ENCODE measurements around the gene TANC1. TPM values are rescaled to one million over a fixed set of nuclear protein-coding genes. Genes with fewer than 3 reads are reported as not detected.

Gene TANC1
- total RNA-seq, 2 donors from 2014 or later, result 2.9 to 9.5 TPM

GRCh38 chr2:159013103-159013502, 44.7 kb downstream of the TANC1 start:
- Histone ChIP-seq H3K27me3 (ENCODE audit: control insufficient read depth, insufficient read depth, low read length, poor library complexity, severe bottlenecking) (no peaks in the 10 kb centered on the region), H3K36me3 (ENCODE audit: control insufficient read depth, insufficient read depth, low read length) (peaks cover 67% of the 10 kb centered on the region), H3K27ac (ENCODE audit: low read depth, low read length) (no peak overlapping the region), H3K9me3 (ENCODE audit: control insufficient read depth, low read length) (peaks cover 65% of the 10 kb centered on the region), H3K4me3 (ENCODE audit: low read length) (peak overlapping the region; percentile 8), H3K4me1 (ENCODE audit: control insufficient read depth, insufficient read depth, low read length) (no peaks in the 10 kb centered on the region), H3K9ac (ENCODE audit: extremely low read depth, low read length, poor library complexity, severe bottlenecking) (no peak overlapping the region)
- DNase-seq, result no peak
- no peak overlapping the region for H3K27ac Mint-ChIP-seq
- H3K36me3 Mint-ChIP-seq (ENCODE audit: low read depth), result peaks cover 32% of the 10 kb centered on the region
- no peaks in the 10 kb centered on the region for H3K27me3 Mint-ChIP-seq (ENCODE audit: insufficient read depth)
- H3K9me3 Mint-ChIP-seq, result peaks cover 36% of the 10 kb centered on the region
- WGBS, 2 experiments (ENCODE audit: insufficient coverage in 1 of 2, insufficient read length in 1 of 2), result 90 to 91% methylated on average over 2 to 3 of the region's 3 CpGs
- peaks cover 11% of the 10 kb centered on the region for H3K4me1 Mint-ChIP-seq
- no peak for TF ChIP-seq CTCF (conservative IDR thresholded peaks at IDR 0.05)
- no peak overlapping the region for H3K4me3 Mint-ChIP-seq

DNA sequence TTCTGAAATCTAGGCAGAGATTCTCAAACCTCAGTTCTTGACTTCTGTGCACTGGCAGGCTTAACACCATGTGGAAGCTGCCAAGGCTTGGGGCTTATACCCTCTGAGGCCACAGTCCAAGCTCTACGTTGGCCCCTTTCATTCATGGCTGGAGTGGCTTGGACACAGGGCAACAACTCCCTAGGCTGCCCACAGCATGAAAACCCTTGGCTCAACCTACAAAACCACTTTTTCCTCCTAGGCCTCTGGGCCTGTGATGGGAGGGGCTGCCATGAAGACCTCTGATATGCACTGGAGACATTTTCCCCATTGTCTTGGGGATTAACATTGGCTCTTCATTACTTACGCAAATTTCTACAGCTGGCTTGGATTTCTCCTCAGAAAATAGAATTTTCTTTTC, 46.7 kb downstream of the TANC1 start:
- peaks cover 58% of the 10 kb centered on the region for H3K36me3 ChIP-seq (ENCODE audit: control insufficient read depth, insufficient read depth, low read length)
- H3K4me1 Mint-ChIP-seq, result peaks cover 7% of the 10 kb centered on the region
- no peak overlapping the region for H3K9ac ChIP-seq (ENCODE audit: extremely low read depth, low read length, poor library complexity, severe bottlenecking)
- peaks cover 36% of the 10 kb centered on the region for H3K9me3 Mint-ChIP-seq
- peak overlapping the region; percentile 47 for H3K4me3 ChIP-seq (ENCODE audit: low read length)
- H3K27me3 Mint-ChIP-seq (ENCODE audit: insufficient read depth), result no peaks in the 10 kb centered on the region
- WGBS, 2 experiments (ENCODE audit: insufficient coverage in 1 of 2, insufficient read length in 1 of 2), result 83 to 96% methylated on average over 1 to 2 of the region's 2 CpGs
- H3K27ac Mint-ChIP-seq, result no peak overlapping the region
- H3K36me3 Mint-ChIP-seq (ENCODE audit: low read depth), result peaks cover 32% of the 10 kb centered on the region
- no peak overlapping the region for H3K27ac ChIP-seq (ENCODE audit: low read depth, low read length)
- H3K9me3 ChIP-seq (ENCODE audit: control insufficient read depth, low read length), result peaks cover 54% of the 10 kb centered on the region
- H3K4me3 Mint-ChIP-seq, result no peak overlapping the region
- no peak for TF ChIP-seq CTCF (conservative IDR thresholded peaks at IDR 0.05)
- DNase-seq, result no peak
- no peaks in the 10 kb centered on the region for H3K27me3 ChIP-seq (ENCODE audit: control insufficient read depth, insufficient read depth, low read length, poor library complexity, severe bottlenecking)
- no peaks in the 10 kb centered on the region for H3K4me1 ChIP-seq (ENCODE audit: control insufficient read depth, insufficient read depth, low read length)

DNA sequence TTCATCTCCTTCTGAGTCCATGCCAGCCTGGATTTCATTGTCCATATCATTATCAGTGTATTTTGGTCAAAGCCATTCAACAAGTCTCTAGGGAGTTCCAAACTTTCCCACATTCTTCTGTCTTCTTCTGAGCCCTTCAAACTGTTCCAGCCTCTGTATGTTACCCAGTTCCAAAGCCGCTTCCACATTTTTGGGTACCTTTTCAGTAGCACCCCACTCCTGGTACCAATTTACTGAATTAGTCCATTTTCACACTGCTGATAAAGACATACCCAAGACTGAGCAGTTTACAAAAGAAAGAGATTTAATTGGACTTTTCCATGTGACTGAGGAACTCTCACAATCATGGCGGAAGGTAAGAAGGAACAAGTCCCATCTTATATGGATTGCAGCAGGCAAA, 47.4 kb downstream of the TANC1 start:
- peaks cover 36% of the 10 kb centered on the region for H3K9me3 Mint-ChIP-seq
- no peak overlapping the region for H3K4me3 Mint-ChIP-seq
- Histone ChIP-seq H3K27me3 (ENCODE audit: control insufficient read depth, insufficient read depth, low read length, poor library complexity, severe bottlenecking) (no peaks in the 10 kb centered on the region), H3K27ac (ENCODE audit: low read depth, low read length) (no peak overlapping the region), H3K4me3 (ENCODE audit: low read length) (peak overlapping the region; percentile 59), H3K9me3 (ENCODE audit: control insufficient read depth, low read length) (peaks cover 54% of the 10 kb centered on the region), H3K9ac (ENCODE audit: extremely low read depth, low read length, poor library complexity, severe bottlenecking) (no peak overlapping the region), H3K36me3 (ENCODE audit: control insufficient read depth, insufficient read depth, low read length) (peaks cover 56% of the 10 kb centered on the region), H3K4me1 (ENCODE audit: control insufficient read depth, insufficient read depth, low read length) (no peaks in the 10 kb centered on the region)
- H3K27me3 Mint-ChIP-seq (ENCODE audit: insufficient read depth), result no peaks in the 10 kb centered on the region
- H3K27ac Mint-ChIP-seq, result no peak overlapping the region
- TF ChIP-seq CTCF (conservative IDR thresholded peaks at IDR 0.05), result no peak
- no peak for DNase-seq
- 92 to 100% methylated on average over 2 of the region's 2 CpGs for WGBS, 2 experiments (ENCODE audit: insufficient coverage in 1 of 2, insufficient read length in 1 of 2)
- peaks cover 2% of the 10 kb centered on the region for H3K4me1 Mint-ChIP-seq
- peaks cover 32% of the 10 kb centered on the region for H3K36me3 Mint-ChIP-seq (ENCODE audit: low read depth)
